Naive thymus-derived CD8-positive, alpha-beta T cell (primary cell): Measurements from ENCODE around the gene PTCD1. TPM values are rescaled to one million over a fixed set of nuclear protein-coding genes. Genes with fewer than 3 reads are reported as not detected.

Experiments used
- ATAC-seq, 2 donors: fragments of 150-1000 bp; cut with Tn5 transposase in 1 of 2; sonication (Bioruptor Pico), chemical (Tn5 transposase) in 1 of 2; 1 replicate in 1 of 2; 2 replicates in 1 of 2; pipeline ENCODE4 v1.10.0; 2021; ENCODE audit warnings: mild to moderate bottlenecking in 2 of 2, moderate library complexity in 2 of 2
- POLR2A ChIA-PET: fragments of 350-600 bp; sonication (Branson Sonifier 250); formaldehyde crosslinking; loops from one replicate; lab custom pipeline; 2021; ENCODE audit warnings: antibody characterized with exemption; lab: Charles Lee
- DNase-seq, 10 donors: peaks; one replicate each; pipeline versions ENCODE4 v3.0.0 to v3.0.0-alpha.2; 2020 to 2022
- H3K27ac Mint-ChIP-seq, 10 donors: one replicate each; pipeline ENCODE4 v1.8.0; 2020 to 2022; ENCODE audit warnings: mild to moderate bottlenecking in 10 of 10, mixed read lengths in 10 of 10, moderate library complexity in 4 of 10, inconsistent platforms in 1 of 10
- H3K27me3 Mint-ChIP-seq, 5 donors: one replicate each; pipeline ENCODE4 v1.8.0; 2021 to 2022; ENCODE audit warnings: mixed read lengths in 5 of 5
- H3K36me3 Mint-ChIP-seq, 3 donors: one replicate each; pipeline ENCODE4 v1.8.0; 2020 to 2022; ENCODE audit warnings: mixed read lengths in 3 of 3, mild to moderate bottlenecking in 2 of 3, inconsistent platforms in 1 of 3
- H3K4me1 Mint-ChIP-seq, 4 donors: one replicate each; pipeline ENCODE4 v1.8.0; 2021 to 2022; ENCODE audit warnings: mixed read lengths in 4 of 4
- H3K4me3 Mint-ChIP-seq, 10 donors: one replicate each; pipeline ENCODE4 v1.8.0; 2020 to 2022; ENCODE audit warnings: mild to moderate bottlenecking in 10 of 10, mixed read lengths in 10 of 10, moderate library complexity in 6 of 10, inconsistent platforms in 1 of 10
- H3K9me3 Mint-ChIP-seq, 9 donors: one replicate each; pipeline ENCODE4 v1.8.0; 2020 to 2022; ENCODE audit warnings: mixed read lengths in 9 of 9, mild to moderate bottlenecking in 3 of 9, inconsistent platforms in 1 of 9, moderate library complexity in 1 of 9
- polyA plus RNA-seq, 3 donors: library from polyadenylated mRNA; unstranded; fragments of 300-500 nt; fragmentation: Illumina TruSeq; gene quantifications; one replicate each; pipeline ENCODE4 v1.2.3, GENCODE V29; 2021
- total RNA-seq, 8 experiments: library from RNA in 2 of 8; stranded (reverse) in 2 of 8; gene quantifications; one replicate each; pipeline ENCODE4 v1.2.3 and lab custom pipeline; 2021 to 2026

The PTCD1 gene
- total and polyA plus RNA-seq, 5 experiments from 2014 or later, result 2.0 to 13.8 (median 3.9) TPM

- Mint-ChIP-seq H3K27ac (peak overlapping the region in 2 of 10 donors; percentile 7 to 40), H3K9me3 (no peaks in the 10 kb centered on the region), H3K36me3 (peaks cover 1 to 51% (median 4%) of the 10 kb centered on the region in 3 donors), H3K4me1 (peaks cover 28 to 62% (median 43%) of the 10 kb centered on the region in 4 donors), H3K27me3 (no peaks in the 10 kb centered on the region), H3K4me3 (no peak overlapping the region)
- ATAC-seq (no peak), DNase-seq (no peak)
- POLR2A ChIA-PET, result interaction anchor here (1.0 kb wide), 1 partner anchor 15 kb away, joined by 3 read pairs; no protein-coding TSS in a partner anchor
Observed at GRCh38 chr7:99461221-99461620, 22.6 kb upstream of the PTCD1 start.

- peak overlapping the region in 2 of 10 donors; percentile 37 to 51 for H3K4me3 Mint-ChIP-seq
- H3K27me3 Mint-ChIP-seq, result no peaks in the 10 kb centered on the region
- ATAC-seq, result no peak
- POLR2A ChIA-PET, result interaction anchor here (1.0 kb wide), 1 partner anchor 14 kb away, joined by 3 read pairs; no protein-coding TSS in a partner anchor
- H3K4me1 Mint-ChIP-seq, result peaks cover 25 to 58% (median 38%) of the 10 kb centered on the region in 4 donors
- no peaks in the 10 kb centered on the region for H3K9me3 Mint-ChIP-seq
- no peak for DNase-seq
- H3K36me3 Mint-ChIP-seq, result peaks cover 1 to 53% (median 4%) of the 10 kb centered on the region in 3 donors
- H3K27ac Mint-ChIP-seq, result peak overlapping the region in 7 of 10 donors; percentile 5 to 90 (median 71)
Observed at GRCh38 chr7:99460651-99461050, 22.1 kb upstream of the PTCD1 start.

GRCh38 chr7:99459087-99459486 is 20.5 kb upstream of the PTCD1 start:
- peak in 1 of 10 donors; percentile 15 for DNase-seq
- peak; percentile 46 to 57 for ATAC-seq
- Mint-ChIP-seq H3K9me3 (no peaks in the 10 kb centered on the region), H3K36me3 (peaks cover 3 to 54% (median 4%) of the 10 kb centered on the region in 3 donors), H3K27ac (peak overlapping the region in 6 of 10 donors; percentile 12 to 77 (median 40)), H3K27me3 (no peaks in the 10 kb centered on the region), H3K4me1 (peaks cover 22 to 44% (median 29%) of the 10 kb centered on the region in 4 donors), H3K4me3 (no peak overlapping the region)
- POLR2A ChIA-PET, result no interaction called here

- DNase-seq, result peak in 1 of 10 donors; percentile 55
- Mint-ChIP-seq H3K9me3 (no peaks in the 10 kb centered on the region), H3K4me3 (no peak overlapping the region), H3K27me3 (no peaks in the 10 kb centered on the region), H3K36me3 (peaks cover 0 to 61% (median 2%) of the 10 kb centered on the region in 3 donors), H3K4me1 (peaks cover 20 to 36% (median 25%) of the 10 kb centered on the region in 4 donors), H3K27ac (no peak overlapping the region)
- POLR2A ChIA-PET, result interaction anchor here (0.6 kb wide), 2 partner anchors 14 to 112 kb away, joined by 3 to 4 read pairs; no protein-coding TSS in a partner anchor
- no peak for ATAC-seq
Observed at GRCh38 chr7:99457650-99458493, 19.3 kb upstream of the PTCD1 start.

GRCh38 chr7:99457050-99457649 is 18.6 kb upstream of the PTCD1 start:
- Mint-ChIP-seq H3K36me3 (peaks cover 0 to 63% (median 2%) of the 10 kb centered on the region in 3 donors), H3K27ac (peak overlapping the region in 3 of 10 donors; percentile 43 to 57 (median 53)), H3K9me3 (no peaks in the 10 kb centered on the region), H3K27me3 (no peaks in the 10 kb centered on the region), H3K4me3 (no peak overlapping the region), H3K4me1 (peaks cover 15 to 30% (median 22%) of the 10 kb centered on the region in 4 donors)
- DNase-seq (no peak), ATAC-seq (no peak)
- POLR2A ChIA-PET, result interaction anchor here (0.5 to 0.6 kb wide), 3 partner anchors 14 to 129 kb away, joined by 3 to 4 read pairs (median 3); no protein-coding TSS in a partner anchor

- DNase-seq (no peak), ATAC-seq (no peak)
- POLR2A ChIA-PET, result no interaction called here
- Mint-ChIP-seq H3K4me3 (no peak overlapping the region), H3K9me3 (no peaks in the 10 kb centered on the region), H3K4me1 (peaks cover 15 to 23% (median 22%) of the 10 kb centered on the region in 4 donors), H3K27me3 (no peaks in the 10 kb centered on the region), H3K36me3 (peaks cover 0 to 65% (median 2%) of the 10 kb centered on the region in 3 donors), H3K27ac (peak overlapping the region in 1 of 10 donors; percentile 43)
Observed at GRCh38 chr7:99456288-99456687, 17.7 kb upstream of the PTCD1 start.

GRCh38 chr7:99455874-99456273 is 17.3 kb upstream of the PTCD1 start:
- H3K27ac Mint-ChIP-seq, result no peak overlapping the region
- POLR2A ChIA-PET, result interaction anchor here (0.9 kb wide), 2 partner anchors 47 to 54 kb away, joined by 3 read pairs; partner anchors contain the start of genes BUD31 and PDAP1
- H3K4me3 Mint-ChIP-seq, result no peak overlapping the region
- H3K27me3 Mint-ChIP-seq, result no peaks in the 10 kb centered on the region
- no peak for ATAC-seq
- no peaks in the 10 kb centered on the region for H3K9me3 Mint-ChIP-seq
- peaks cover 13 to 21% (median 20%) of the 10 kb centered on the region in 4 donors for H3K4me1 Mint-ChIP-seq
- no peak for DNase-seq
- H3K36me3 Mint-ChIP-seq, result peaks cover 0 to 68% (median 2%) of the 10 kb centered on the region in 3 donors

GRCh38 chr7:99453105-99453504 is 14.5 kb upstream of the PTCD1 start:
- H3K9me3 Mint-ChIP-seq, result no peaks in the 10 kb centered on the region
- H3K27ac Mint-ChIP-seq, result peak overlapping the region in 2 of 10 donors; percentile 28 to 67
- H3K27me3 Mint-ChIP-seq, result no peaks in the 10 kb centered on the region
- H3K4me3 Mint-ChIP-seq, result no peak overlapping the region
- ATAC-seq (no peak), DNase-seq (no peak)
- peaks cover 0 to 8% (median 6%) of the 10 kb centered on the region in 4 donors for H3K4me1 Mint-ChIP-seq
- H3K36me3 Mint-ChIP-seq, result peaks cover 0 to 53% (median 8%) of the 10 kb centered on the region in 3 donors
- POLR2A ChIA-PET, result no interaction called here

- POLR2A ChIA-PET, result no interaction called here
- Mint-ChIP-seq H3K27ac (peak overlapping the region in 1 of 10 donors; percentile 67), H3K9me3 (no peaks in the 10 kb centered on the region), H3K27me3 (no peaks in the 10 kb centered on the region), H3K4me3 (no peak overlapping the region), H3K36me3 (peaks cover 0 to 52% (median 8%) of the 10 kb centered on the region in 3 donors), H3K4me1 (peaks cover 0 to 8% (median 6%) of the 10 kb centered on the region in 4 donors)
- ATAC-seq, result no peak
- peak in 1 of 10 donors; percentile 58 for DNase-seq
Observed at GRCh38 chr7:99452541-99452940, 13.9 kb upstream of the PTCD1 start.

GRCh38 chr7:99451936-99452335 is 13.3 kb upstream of the PTCD1 start:
- Mint-ChIP-seq H3K36me3 (peaks cover 0 to 54% (median 8%) of the 10 kb centered on the region in 3 donors), H3K4me3 (no peak overlapping the region), H3K27me3 (no peaks in the 10 kb centered on the region), H3K4me1 (peaks cover 0 to 7% (median 6%) of the 10 kb centered on the region in 4 donors), H3K9me3 (no peaks in the 10 kb centered on the region), H3K27ac (peak overlapping the region in 1 of 10 donors; percentile 67)
- POLR2A ChIA-PET, result no interaction called here
- ATAC-seq (no peak), DNase-seq (no peak)

GRCh38 chr7:99449326-99449725 is 10.7 kb upstream of the PTCD1 start:
- Mint-ChIP-seq H3K36me3 (peaks cover 0 to 63% (median 9%) of the 10 kb centered on the region in 3 donors), H3K27ac (peak overlapping the region in 4 of 10 donors; percentile 68 to 88 (median 76)), H3K9me3 (no peaks in the 10 kb centered on the region), H3K4me1 (peaks cover 0 to 12% (median 6%) of the 10 kb centered on the region in 4 donors), H3K4me3 (no peak overlapping the region), H3K27me3 (no peaks in the 10 kb centered on the region)
- POLR2A ChIA-PET, result no interaction called here
- ATAC-seq, result no peak
- no peak for DNase-seq

GRCh38 chr7:99448855-99449254 is 10.3 kb upstream of the PTCD1 start:
- Mint-ChIP-seq H3K27ac (peak overlapping the region in 1 of 10 donors; percentile 88), H3K4me3 (no peak overlapping the region), H3K9me3 (no peaks in the 10 kb centered on the region), H3K36me3 (peaks cover 0 to 62% (median 8%) of the 10 kb centered on the region in 3 donors), H3K4me1 (peaks cover 0 to 13% (median 6%) of the 10 kb centered on the region in 4 donors), H3K27me3 (no peaks in the 10 kb centered on the region)
- DNase-seq (no peak), ATAC-seq (no peak)
- POLR2A ChIA-PET, result no interaction called here
